ENCODE data around the gene UGGT1. TPM values are rescaled to one million over a fixed set of nuclear protein-coding genes. Genes with fewer than 3 reads are reported as not detected.

UGGT1 gene
- total RNA-seq, 1 experiment from 2014 or later = 51.8 TPM

- no peak overlapping the region for H3K27ac ChIP-seq (ENCODE audit: low read depth, low read length)
- no peaks in the 10 kb centered on the region for H3K36me3 ChIP-seq (ENCODE audit: control insufficient read depth in 1 of 2, insufficient read depth in 2 of 2, low read length in 2 of 2)
- no peaks in the 10 kb centered on the region for H3K9me2 ChIP-seq (ENCODE audit: insufficient read depth)
- no peak for ATAC-seq
- ChIA-PET POLR2A (no interaction called here), RAD21 (ENCODE audit: low non-redundant PET in 1 of 2, low total read pairs in 2 of 2, uncharacterized antibody in 2 of 2, unreplicated experiment in 2 of 2) (no interaction called here), CTCF (no interaction called here)
- no peak overlapping the region for H2AFZ ChIP-seq (ENCODE audit: low read depth, low read length, poor library complexity, severe bottlenecking)
- H3K9me3 ChIP-seq (ENCODE audit: control insufficient read depth in 1 of 2, insufficient read depth in 1 of 2, low read depth in 1 of 2, low read length in 2 of 2) = no peaks in the 10 kb centered on the region
- 0 out of 2 replicates have a peak, but pooled peaks cover 2% of the 10 kb centered on the region for H3K27me3 ChIP-seq (ENCODE audit: insufficient read depth, low read length)
- H3K79me2 ChIP-seq (ENCODE audit: insufficient read depth, low read length) = no peaks in the 10 kb centered on the region
- TF ChIP-seq POLR2A (IDR thresholded peaks at IDR 0.05; ENCODE audit: borderline replicate concordance, extremely low read depth, insufficient read depth, insufficient read length) (no peak), ZBTB33 (IDR thresholded peaks at IDR 0.05; ENCODE audit: extremely low read depth, insufficient replicate concordance, low read length) (no peak), SRF (IDR thresholded peaks at IDR 0.05; ENCODE audit: low read depth) (no peak), MAX (IDR thresholded peaks at IDR 0.05) (no peak), SP1 (IDR thresholded peaks at IDR 0.05; ENCODE audit: low read depth) (no peak), ZFX (IDR thresholded peaks at IDR 0.05) (no peak), EGR1 (IDR thresholded peaks at IDR 0.05; ENCODE audit: low read depth) (no peak), EZH2phosphoT487 (IDR thresholded peaks at IDR 0.05; ENCODE audit: borderline replicate concordance) (no peak), SIN3A (IDR thresholded peaks at IDR 0.05; ENCODE audit: low read depth) (no peak)
- H3K4me3 ChIP-seq (replicated peaks in 1 of 2; ENCODE audit: low read depth in 1 of 2, low read length in 2 of 2) = no peak overlapping the region
- no TSS peak for BruUV-seq (replicated peaks)
- H4K20me1 ChIP-seq (ENCODE audit: insufficient read depth) = no peaks in the 10 kb centered on the region
- intact Hi-C loops (cut with micrococcal nuclease) = no loop called here
- no peak overlapping the region for H3K4me2 ChIP-seq (ENCODE audit: low read length)
- no peaks in the 10 kb centered on the region for H3K4me1 ChIP-seq (ENCODE audit: control insufficient read depth in 1 of 2, insufficient read depth in 2 of 2, low read length in 2 of 2)
- no peak for DNase-seq (ENCODE audit: low read depth, low spot score)
- H3K9ac ChIP-seq (ENCODE audit: low read length) = no peak overlapping the region
These were observed 126.7 kb downstream of the UGGT1 start for GRCh38 chr2:128217671-128218070.

GRCh38 chr2:128219891-128220290 lies 128.9 kb downstream of the UGGT1 start:
- intact Hi-C loops (cut with micrococcal nuclease) = no loop called here
- H3K36me3 ChIP-seq (ENCODE audit: control insufficient read depth in 1 of 2, insufficient read depth in 2 of 2, low read length in 2 of 2) = no peaks in the 10 kb centered on the region
- no peaks in the 10 kb centered on the region for H3K79me2 ChIP-seq (ENCODE audit: insufficient read depth, low read length)
- ATAC-seq = no peak
- no peak for DNase-seq (ENCODE audit: low read depth, low spot score)
- RAD21 ChIA-PET (ENCODE audit: low non-redundant PET in 1 of 2, low total read pairs in 2 of 2, uncharacterized antibody in 2 of 2, unreplicated experiment in 2 of 2) = no interaction called here
- H3K9me2 ChIP-seq (ENCODE audit: insufficient read depth) = no peaks in the 10 kb centered on the region
- no peak overlapping the region for H3K27ac ChIP-seq (ENCODE audit: low read depth, low read length)
- POLR2A ChIA-PET = no interaction called here
- H3K9ac ChIP-seq (ENCODE audit: low read length) = no peak overlapping the region
- H2AFZ ChIP-seq (ENCODE audit: low read depth, low read length, poor library complexity, severe bottlenecking) = no peak overlapping the region
- BruUV-seq (replicated peaks) = no TSS peak
- no peaks in the 10 kb centered on the region for H3K9me3 ChIP-seq (ENCODE audit: control insufficient read depth in 1 of 2, insufficient read depth in 1 of 2, low read depth in 1 of 2, low read length in 2 of 2)
- CTCF ChIA-PET = no interaction called here
- no peaks in the 10 kb centered on the region for H3K4me1 ChIP-seq (ENCODE audit: control insufficient read depth in 1 of 2, insufficient read depth in 2 of 2, low read length in 2 of 2)
- no peak overlapping the region for H3K4me3 ChIP-seq (replicated peaks in 1 of 2; ENCODE audit: low read depth in 1 of 2, low read length in 2 of 2)
- no peak for TF ChIP-seq REST (IDR thresholded peaks at IDR 0.05; ENCODE audit: low read depth)
- no peak for TF ChIP-seq SIN3A (IDR thresholded peaks at IDR 0.05; ENCODE audit: low read depth)
- TF ChIP-seq RAD21 (IDR thresholded peaks at IDR 0.05; ENCODE audit: low read depth) = no peak
- no peak for TF ChIP-seq EZH2 (IDR thresholded peaks at IDR 0.05)
- TF ChIP-seq ZNF274 (IDR thresholded peaks at IDR 0.05; ENCODE audit: low read depth, low read length) = no peak
- TF ChIP-seq FOSL1 (IDR thresholded peaks at IDR 0.05; ENCODE audit: low read depth) = no peak
- no peak overlapping the region for H3K4me2 ChIP-seq (ENCODE audit: low read length)
- H3K27me3 ChIP-seq (ENCODE audit: insufficient read depth, low read length) = 0 out of 2 replicates have a peak, but pooled peaks cover 2% of the 10 kb centered on the region
- no peaks in the 10 kb centered on the region for H4K20me1 ChIP-seq (ENCODE audit: insufficient read depth)

Measured in HCT116 (cell line).